Raji (cell line): Measurements from ENCODE around the gene CENPX.
A peak's percentile ranks its signal among the peaks of the same experiment; 100 is the strongest.

ENCODE experiments used
- POLR2A ChIP-seq: IDR thresholded peaks from 2 replicates; pipeline ENCODE4 v1.6.1; 2011; ENCODE audit warnings: low read depth, low read length, control low read depth; ENCODE audit not compliant: insufficient read depth

Gene CENPX

DNA sequence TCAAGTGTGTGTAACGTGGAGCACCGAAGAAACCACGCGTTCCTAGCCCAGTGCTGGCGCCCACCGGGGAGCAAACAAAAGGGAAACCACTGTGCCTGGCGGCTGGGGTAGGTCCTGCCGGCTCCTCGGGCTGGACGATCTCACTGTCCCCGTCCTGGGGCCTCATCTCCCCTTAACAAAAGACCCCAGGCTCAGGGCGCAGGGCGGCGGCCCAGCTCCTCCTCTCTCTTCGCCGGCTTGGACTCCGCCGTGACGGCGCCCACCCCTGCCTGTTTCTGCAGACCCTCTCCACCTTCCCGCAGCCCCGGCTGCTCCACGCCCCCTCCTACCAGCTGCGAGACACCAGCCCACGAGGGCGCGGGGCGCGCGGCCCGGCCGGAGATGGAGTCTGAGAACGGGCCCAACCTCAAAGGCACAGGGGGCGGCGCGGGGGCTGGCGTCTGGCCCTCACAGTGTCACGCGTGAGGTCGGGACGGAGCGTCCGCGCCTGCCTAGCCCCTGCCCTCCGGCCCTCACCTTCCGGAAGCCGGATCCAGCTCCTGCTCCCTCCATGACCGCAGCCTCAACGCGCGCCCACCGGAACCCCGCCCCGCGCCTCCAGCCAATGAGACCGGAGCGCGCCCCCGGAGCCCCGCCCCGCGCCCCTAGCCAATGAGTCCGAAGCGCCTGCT, at the start of gene CENPX:
TSS of gene CENPX (minus strand) at position 569 of the 671 bp plus-strand sequence. CDS start at position 552, 17 bp downstream.
- peak; percentile 81 for TF ChIP-seq POLR2A

DNA sequence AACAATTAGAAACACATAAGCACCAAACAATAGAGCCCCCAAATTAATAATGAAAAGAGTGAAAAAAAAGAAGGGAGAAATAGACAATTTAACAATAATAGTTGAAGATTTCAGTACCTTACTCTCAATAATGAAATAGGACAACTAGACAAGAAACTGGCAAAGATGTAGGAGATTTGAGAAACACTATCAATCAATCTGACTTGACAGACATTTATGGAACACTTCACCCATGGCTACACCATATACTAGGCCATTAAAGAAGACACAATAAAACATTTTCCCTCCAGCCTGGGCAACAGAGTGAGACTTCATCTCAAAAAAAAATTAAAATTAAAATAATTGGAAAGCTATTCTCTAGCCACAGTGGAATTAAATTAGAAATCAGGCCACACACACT, 47.9 kb upstream of the CENPX start:
- no peak for TF ChIP-seq POLR2A

DNA sequence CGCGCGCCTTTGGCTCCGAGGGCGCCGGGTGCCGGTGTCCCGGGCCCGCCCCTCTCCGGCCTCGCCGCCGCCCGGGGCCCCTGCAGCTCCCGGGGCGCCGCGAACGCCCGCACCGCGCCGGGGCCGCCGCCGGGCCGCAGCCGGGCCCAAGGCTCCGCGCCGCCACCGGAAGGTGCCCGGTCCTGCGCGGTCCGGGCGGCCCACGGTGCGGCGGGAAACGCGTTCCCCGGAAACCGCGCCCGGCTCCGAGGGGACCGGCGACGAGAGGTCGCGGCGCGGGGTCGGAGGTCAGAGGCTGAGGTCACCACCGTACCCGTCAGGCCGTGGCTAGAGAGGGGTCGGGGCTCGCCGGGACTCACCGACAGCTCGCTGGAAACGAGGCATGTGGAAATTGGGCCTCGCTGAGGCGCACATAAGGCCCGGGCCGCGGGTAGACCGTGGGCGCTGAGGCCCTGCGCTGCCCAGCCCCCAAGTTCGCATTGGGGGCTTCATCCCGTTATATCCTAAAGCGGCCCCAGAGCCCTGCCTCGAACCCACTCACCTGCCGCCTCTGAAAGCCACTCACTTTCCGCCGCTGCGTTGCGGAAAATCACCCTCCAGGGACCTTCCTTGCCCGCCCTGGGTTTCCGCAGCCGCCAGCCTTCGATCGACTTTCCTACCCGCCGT, 43.1 kb upstream of the CENPX start, which contains the start of gene DUS1L:
TSS of gene DUS1L (minus strand) at position 167 of the 666 bp plus-strand sequence. CDS start 745 bp downstream, outside the sequence.
- peak; percentile 72 for TF ChIP-seq POLR2A

DNA sequence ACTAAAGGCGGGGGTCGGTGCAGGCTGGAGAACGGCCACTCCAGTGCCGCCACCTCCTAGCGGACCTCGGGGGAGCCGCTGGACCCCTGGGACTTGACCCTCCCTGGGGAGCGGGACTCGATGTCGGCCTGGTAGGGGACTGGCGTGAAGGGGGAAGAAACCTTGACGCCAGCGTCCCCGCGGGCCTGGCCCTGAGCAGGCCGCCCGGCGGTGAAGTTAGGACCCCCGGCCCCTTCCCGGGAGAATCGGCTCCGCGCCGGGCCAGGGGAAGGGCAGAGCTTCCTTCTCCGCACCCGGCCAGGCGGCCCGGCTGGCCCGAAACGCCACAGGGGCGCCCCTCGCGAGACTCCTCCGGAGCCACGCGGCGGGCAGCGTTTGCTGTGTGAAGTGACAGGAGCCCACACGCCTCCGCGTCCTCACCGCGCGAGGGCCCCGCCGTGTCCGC, 42.5 kb upstream of the CENPX start:
- no peak for TF ChIP-seq POLR2A

DNA sequence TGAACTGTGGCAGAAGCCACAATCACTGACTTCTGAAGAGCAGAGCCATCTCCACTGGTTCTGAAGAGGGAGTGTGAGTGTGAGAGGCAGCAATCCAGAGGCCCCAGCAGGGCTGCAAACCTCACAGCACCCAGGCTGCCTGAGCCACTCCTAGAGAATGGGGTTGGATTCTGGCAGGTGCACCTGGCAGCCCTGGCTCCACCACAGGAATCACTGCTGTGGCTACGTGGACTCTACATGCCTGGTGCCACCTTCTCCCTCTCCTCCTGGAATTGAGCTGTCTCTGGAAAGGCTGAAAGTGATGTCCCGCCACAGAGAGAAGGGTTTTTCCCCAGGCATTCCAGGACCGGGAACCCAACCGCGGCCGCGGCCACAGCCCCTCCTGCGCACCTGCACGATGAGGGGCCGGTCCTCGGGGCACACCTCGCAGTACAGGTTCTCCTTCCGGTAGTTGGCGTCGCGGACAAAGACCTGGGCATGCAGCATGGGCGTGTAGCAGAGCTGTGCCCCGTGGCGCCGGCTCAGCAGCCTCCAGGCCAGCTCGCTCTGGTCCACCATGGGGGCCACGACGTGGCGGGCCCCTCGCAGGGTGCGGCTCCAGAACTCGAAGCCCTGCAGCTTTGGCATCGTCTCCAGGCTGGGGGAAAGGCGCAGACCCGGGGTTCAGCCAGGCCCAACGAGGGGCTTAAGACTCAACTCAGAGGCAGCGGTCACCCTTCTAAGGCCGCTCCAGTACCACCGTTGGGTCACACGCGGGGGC, 41.9 kb upstream of the CENPX start:
- TF ChIP-seq POLR2A = no peak

DNA sequence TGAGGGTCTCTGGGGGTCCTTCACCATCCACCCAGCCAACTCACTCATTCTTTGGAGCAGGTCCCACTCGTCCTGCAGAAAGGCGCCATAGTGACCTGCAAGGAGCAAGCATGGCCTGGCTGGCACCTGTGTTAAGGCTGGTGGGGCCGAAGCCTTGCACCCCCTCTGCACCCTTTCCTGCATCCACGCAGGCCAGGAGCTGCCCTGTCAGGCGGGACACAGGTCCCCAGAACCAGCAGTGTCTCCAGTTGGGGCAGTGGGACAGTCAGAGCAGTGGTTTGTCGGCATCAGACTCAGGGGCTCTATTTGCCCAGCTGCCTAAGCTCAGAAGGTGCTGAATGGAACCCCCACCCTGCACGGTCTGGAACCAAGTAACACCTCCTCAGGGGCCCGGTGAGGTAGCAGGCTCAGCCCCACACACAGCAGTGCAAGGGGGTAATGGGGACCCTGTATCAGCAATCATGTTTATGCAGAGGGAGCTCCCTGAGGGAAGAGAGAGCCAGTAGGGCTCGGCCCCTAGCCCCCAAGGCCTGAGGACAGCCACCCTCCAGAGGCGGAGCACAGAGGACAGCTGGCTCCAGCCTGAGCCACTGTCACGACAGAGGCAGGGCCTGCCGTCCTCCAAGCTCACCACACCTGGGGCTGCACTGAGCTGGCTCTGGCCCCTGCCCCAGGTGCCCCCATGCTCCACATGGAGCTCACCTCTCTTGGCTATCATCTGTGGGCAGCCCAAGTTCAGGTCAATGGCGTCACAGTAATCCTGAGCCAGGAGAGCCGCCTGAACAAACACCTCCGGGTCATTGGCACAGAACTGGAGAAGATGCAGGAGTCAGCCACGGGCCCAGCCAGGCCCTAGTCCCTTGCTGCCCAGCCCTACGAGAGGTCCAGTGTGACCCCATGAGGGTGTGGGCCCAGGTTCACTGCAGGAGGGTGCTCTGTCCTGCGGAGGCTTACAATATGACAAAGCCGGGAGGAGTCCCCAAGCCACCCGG, 41.0 kb upstream of the CENPX start:
- no peak for TF ChIP-seq POLR2A

DNA sequence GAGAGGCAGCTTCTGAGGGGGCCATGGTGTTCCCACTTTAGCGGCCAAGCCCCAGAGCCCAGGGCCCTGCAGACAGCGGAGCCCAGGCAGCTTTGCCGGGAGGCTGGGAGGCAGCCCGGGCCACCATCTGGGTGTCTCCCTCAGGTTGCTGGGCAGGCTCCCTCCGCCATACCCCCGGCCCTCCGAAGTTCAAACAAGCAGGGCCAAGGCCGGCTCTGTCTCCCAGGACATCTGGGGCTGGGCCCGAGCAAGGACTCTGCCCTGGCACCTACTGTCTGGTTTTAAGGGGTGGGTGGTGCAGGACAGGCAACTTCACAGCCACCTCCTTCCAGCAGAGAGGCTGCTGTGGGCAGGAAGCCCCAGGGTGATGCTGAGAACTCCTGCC, 40.3 kb upstream of the CENPX start:
- TF ChIP-seq POLR2A = no peak

DNA sequence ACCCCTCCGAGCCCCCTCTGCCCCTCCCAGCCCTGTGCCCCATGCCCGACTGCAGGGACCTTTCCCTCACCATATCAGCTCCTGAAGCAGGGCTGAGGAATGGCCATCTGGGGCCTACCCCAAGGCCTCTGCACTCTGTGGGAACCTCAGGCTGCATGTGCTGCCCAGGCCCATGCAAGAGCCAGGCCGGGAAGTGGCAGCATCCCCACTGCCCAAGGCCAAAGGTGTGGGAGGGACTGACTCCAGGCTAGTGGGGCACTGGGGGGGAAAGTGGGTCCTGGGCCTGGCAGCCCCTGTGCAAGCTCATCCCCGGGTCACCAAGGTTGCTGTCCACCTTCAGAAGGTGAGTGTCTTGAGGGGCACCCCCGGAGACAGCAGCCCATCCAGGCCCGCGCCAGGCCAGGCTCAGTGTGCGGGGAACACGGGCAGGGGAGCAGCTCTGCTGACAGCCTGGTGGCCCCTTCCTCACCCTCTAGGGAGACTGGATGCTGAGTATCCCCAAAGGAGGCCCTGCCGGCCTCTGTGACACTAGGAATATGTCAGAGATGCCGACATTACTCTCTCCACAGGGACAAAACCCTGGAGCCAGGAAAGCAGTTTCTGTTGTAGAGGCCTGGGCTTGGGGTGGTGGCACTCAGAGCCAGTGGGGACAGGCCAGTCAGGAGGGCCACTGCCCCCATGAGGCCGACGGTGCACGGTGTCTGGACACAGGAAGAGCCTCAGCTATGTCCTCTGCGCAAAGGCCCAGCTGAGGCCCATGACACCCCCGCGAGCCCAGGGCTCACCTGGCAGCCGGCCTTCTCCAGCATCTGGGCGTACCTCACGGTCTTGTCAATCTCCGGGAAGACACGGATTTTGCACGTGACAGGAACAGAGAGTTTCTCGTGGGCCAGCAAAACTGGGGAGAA, 39.7 kb upstream of the CENPX start:
- no peak for TF ChIP-seq POLR2A

DNA sequence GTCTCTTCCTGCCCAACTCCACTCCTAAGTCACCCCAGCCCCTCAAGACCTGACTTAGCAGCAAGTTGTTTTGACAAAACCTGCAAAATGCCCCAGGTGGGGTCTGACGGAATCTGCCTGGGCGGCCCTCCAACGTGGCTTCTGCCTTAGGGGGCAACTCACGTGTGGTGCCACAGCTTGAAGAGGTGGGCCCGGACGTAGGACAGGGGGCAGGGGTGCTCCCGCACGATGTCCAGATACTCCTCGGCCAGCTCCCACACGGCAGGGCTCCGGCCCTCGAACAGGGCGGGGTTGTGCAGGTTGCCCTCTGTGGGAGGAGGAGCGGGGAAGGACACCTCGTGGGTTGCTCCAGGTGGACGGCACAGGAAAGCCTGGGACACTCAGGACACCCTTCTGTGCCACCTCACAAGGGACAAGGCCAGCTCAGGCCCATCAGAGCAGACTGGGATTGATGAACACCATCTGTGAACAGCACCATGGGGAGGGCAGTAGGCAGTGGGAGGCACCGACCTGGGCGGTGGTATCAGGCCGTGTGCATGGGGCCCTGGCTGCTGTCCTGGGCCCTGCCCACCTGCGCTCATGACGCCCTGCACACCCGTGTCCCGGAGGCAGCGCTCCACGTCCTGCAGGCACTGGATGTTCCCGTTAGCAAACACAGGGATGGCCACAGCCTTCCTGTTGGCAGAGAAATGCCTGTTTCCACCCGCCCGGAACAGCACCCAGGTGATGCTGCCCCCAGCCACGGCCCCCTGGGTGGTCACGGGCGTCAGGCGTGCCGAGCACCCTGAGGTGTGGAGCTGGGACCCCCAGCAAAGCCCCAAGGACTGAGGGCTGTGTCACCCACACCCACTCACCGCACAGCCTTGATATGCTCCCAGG, 38.6 kb upstream of the CENPX start:
- TF ChIP-seq POLR2A = 0 out of 2 replicates have a peak, but pooled peaks have one; percentile 4

DNA sequence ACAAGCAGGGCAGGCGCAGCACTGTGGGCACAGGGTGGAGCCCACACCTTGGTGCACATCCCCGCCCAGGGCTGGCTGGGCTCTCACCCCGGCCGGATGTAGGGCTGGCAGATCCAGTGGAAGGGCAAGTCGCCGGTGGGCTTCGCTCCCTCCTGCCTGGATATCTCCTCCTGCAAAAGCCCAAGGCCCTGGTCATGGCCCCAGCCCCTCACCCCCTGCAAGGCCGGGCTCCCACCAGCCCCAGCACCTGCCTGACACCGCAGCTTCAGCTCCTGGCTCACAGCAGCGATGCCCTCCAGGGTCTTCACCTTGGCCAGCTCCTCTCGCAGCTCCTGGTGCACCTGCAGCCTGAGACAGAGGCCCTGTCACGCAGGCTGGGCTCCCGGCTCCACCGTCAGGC, 37.9 kb upstream of the CENPX start:
- no peak for TF ChIP-seq POLR2A

DNA sequence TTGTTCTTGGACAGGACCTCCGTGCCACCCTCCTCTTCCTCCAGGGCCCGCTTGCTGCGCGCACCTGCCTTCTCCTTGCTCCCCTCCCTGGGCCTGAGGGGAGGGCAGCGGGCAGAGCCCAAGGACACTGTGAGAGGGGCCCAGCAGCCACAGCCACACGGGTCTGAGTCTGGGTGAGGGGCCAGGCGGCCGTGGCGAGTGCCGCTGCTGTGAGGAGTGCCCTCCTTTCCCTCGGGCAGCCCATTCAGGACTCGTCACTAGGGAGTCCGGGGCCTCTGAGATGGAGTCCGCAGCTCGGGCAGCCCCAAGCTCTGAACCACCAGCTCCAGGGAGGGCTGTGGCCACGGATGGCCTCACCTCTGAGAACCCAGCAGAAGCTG, 37.3 kb upstream of the CENPX start:
- TF ChIP-seq POLR2A = 0 out of 2 replicates have a peak, but pooled peaks have one; percentile 20

DNA sequence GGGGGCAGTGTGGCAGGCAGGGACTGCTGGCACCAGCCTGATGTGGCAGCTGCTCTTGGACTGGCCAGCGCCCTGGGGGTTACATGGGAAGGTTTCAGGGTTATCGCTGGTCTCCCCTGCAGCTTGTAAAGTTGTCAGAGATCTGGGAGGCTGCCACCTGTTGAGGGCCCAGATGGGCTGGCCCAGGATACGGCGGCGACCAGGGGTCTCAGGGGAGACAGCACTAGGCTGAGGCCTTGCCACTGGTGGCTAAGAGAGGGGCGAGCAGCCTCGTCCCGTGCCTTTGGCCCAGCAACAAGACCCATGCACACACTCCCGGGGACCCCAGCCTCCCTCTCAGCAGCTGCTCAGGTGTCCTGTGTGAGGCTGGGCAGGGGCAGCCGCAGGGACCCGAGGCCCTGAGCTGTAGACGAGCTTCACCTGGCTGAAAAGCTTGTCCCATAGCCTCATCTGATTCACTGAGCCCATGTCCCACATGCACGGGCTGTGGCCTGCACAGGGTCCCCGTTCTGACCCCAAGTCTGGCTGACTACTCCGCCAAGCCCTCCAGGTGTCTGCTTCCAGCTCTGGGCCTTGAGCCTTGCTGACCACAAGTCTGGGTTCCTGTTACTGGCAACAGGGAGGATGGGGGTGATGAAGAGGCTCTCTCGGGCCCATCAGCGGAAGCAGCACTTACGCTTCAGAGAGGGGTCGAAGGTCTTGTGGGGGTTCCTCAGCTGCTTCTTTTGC, 36.8 kb upstream of the CENPX start:
- no peak for TF ChIP-seq POLR2A

DNA sequence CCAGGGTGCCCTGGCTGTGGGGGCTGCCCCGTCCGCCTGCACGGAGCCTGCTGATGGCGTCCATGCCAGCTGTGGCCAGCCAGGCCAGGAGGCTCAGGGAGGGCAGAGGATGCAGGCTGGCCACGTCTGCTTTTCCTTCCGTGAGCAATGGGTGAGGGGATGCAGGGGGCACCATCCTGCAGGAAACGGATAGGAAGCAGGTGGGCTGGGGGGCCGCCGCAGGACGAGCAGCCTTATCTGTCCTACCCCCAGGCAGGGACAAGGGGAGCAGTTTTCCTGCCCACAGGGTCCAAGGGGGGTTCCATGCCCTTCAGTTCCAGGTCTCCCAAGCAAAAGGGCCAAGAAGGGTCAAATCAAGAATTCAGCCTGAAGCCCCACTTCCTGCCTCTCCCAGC, 36.2 kb upstream of the CENPX start:
- TF ChIP-seq POLR2A = peak; percentile 1; the same call in 1 of the 2 replicates
